GM23248 (cell line): ENCODE measurements around the gene SPTLC3. TPM values are rescaled to one million over a fixed set of nuclear protein-coding genes. Genes with fewer than 3 reads are reported as not detected.

Source experiments
- DNase-seq: peaks from one replicate; pipeline ENCODE4 v3.0.0-alpha.2; 2015
- H2AFZ ChIP-seq: fragments of 200-600 bp; sonication (generic); 2 replicates; pipeline ENCODE4 v1.6.1; 2016; ENCODE audit warnings: antibody characterized with exemption
- H3F3A ChIP-seq: fragments of 200-600 bp; sonication (generic); 2 replicates; pipeline ENCODE4 v1.6.1; 2016; ENCODE audit warnings: mild to moderate bottlenecking, antibody characterized with exemption, mixed run types; ENCODE audit not compliant: insufficient read depth
- H3K27ac ChIP-seq: fragments of 200-600 bp; sonication (generic); 2 replicates; pipeline ENCODE4 v1.5.1; 2016; ENCODE audit warnings: mild to moderate bottlenecking
- H3K27me3 ChIP-seq: fragments of 200-600 bp; sonication (generic); replicated peaks from 2 replicates; pipeline ENCODE4 v1.6.1; 2016; ENCODE audit warnings: mild to moderate bottlenecking; ENCODE audit not compliant: insufficient read depth
- H3K36me3 ChIP-seq: fragments of 200-600 bp; sonication (generic); 2 replicates; pipeline ENCODE4 v1.6.1; 2016; ENCODE audit warnings: low read depth, mild to moderate bottlenecking
- H3K4me1 ChIP-seq: fragments of 200-600 bp; sonication (generic); 2 replicates; pipeline ENCODE4 v1.6.1; 2016; ENCODE audit warnings: mild to moderate bottlenecking; ENCODE audit not compliant: insufficient read depth
- H3K4me2 ChIP-seq: fragments of 200-600 bp; sonication (generic); one replicate; pipeline ENCODE4 v1.6.1; 2016; ENCODE audit warnings: mild to moderate bottlenecking; ENCODE audit not compliant: unreplicated experiment
- H3K4me3 ChIP-seq: fragments of 200-600 bp; sonication (generic); 2 replicates; pipeline ENCODE4 v1.5.1; 2016; ENCODE audit warnings: mild to moderate bottlenecking
- H3K79me2 ChIP-seq: fragments of 200-600 bp; sonication (generic); 2 replicates; pipeline ENCODE4 v1.6.1; 2016; ENCODE audit warnings: mild to moderate bottlenecking; ENCODE audit not compliant: insufficient read depth
- H3K9ac ChIP-seq: fragments of 200-600 bp; sonication (generic); 2 replicates; pipeline ENCODE4 v1.6.1; 2016; ENCODE audit warnings: mild to moderate bottlenecking
- H3K9me2 ChIP-seq: fragments of 200-600 bp; sonication (generic); 2 replicates; pipeline ENCODE4 v1.6.1; 2016; ENCODE audit warnings: mixed run types, mild to moderate bottlenecking, moderate library complexity; ENCODE audit not compliant: insufficient read depth
- H3K9me3 ChIP-seq: fragments of 200-600 bp; sonication (generic); one replicate; pipeline ENCODE4 v1.6.1; 2017; ENCODE audit warnings: low read depth
- H4K20me1 ChIP-seq: fragments of 200-600 bp; sonication (generic); 2 replicates; pipeline ENCODE4 v1.6.0; 2016; ENCODE audit not compliant: insufficient read depth
- EZH2 ChIP-seq: fragments of 200-600 bp; sonication (generic); IDR thresholded peaks from 2 replicates; pipeline ENCODE4 v1.6.1; 2018; ENCODE audit warnings: antibody characterized with exemption, mild to moderate bottlenecking; ENCODE audit not compliant: insufficient read depth, poor library complexity, severe bottlenecking
- EZH2phosphoT487 ChIP-seq: fragments of 200-600 bp; sonication (generic); IDR thresholded peaks from 2 replicates; pipeline ENCODE4 v1.6.1; 2018; ENCODE audit warnings: antibody characterized with exemption, moderate library complexity, mild to moderate bottlenecking, low read depth; ENCODE audit not compliant: insufficient read depth
- WGBS, 2 experiments: methylation state at CpG; one replicate each; pipeline ENCODE4 v1.1.6; 2015 to 2017; ENCODE audit warnings: low lambda C conversion rate in 2 of 2, low coverage in 1 of 2; ENCODE audit errors: missing lambda C conversion rate in 2 of 2; 5-methylcytosine and 5-hydroxymethylcytosine counted together
- in situ Hi-C: fragments of 300-500 bp; cut with MboI; formaldehyde crosslinking; loops from 2 replicates; pipeline ENCODE4 v1.15.0; 2020
- polyA plus RNA-seq: library from polyadenylated mRNA; unstranded; fragments of >200 nt; fragmentation: Nextera tagmentation; extraction: Ambion mirVana; gene quantifications from 2 replicates; pipeline ENCODE4 v1.2.1, GENCODE V29; 2016
- total RNA-seq: library from RNA; depleted of rRNA; stranded (reverse); fragments of >200 nt; shearing (Covaris generic); gene quantifications from 2 replicates; pipeline ENCODE4 v1.2.3, GENCODE V29; 2014

Gene SPTLC3
- total and polyA plus RNA-seq, 2 experiments from 2014 or later, result 1.4 to 5.5 TPM

- Histone ChIP-seq H2AFZ (no peak overlapping the region), H3F3A (no peaks in the 10 kb centered on the region), H3K36me3 (no peaks in the 10 kb centered on the region), H3K79me2 (no peaks in the 10 kb centered on the region), H4K20me1 (no peaks in the 10 kb centered on the region), H3K4me2 (no peak overlapping the region), H3K9me2 (no peaks in the 10 kb centered on the region), H3K4me3 (no peak overlapping the region), H3K27ac (no peak overlapping the region), H3K27me3 (no peaks in the 10 kb centered on the region), H3K9me3 (no peaks in the 10 kb centered on the region), H3K9ac (no peak overlapping the region), H3K4me1 (no peaks in the 10 kb centered on the region)
- 68 to 82% methylated on average over 3 of the region's 3 CpGs for WGBS, 2 experiments
- in situ Hi-C loops, result no loop called here
- no peak for DNase-seq
- TF ChIP-seq EZH2, result no peak
- no peak for TF ChIP-seq EZH2phosphoT487
Measured at GRCh38 chr20:13130061-13130706, 121.4 kb downstream of the SPTLC3 start.

GRCh38 chr20:13130707-13131103 lies 121.9 kb downstream of the SPTLC3 start:
- Histone ChIP-seq H4K20me1 (no peaks in the 10 kb centered on the region), H3K9me2 (no peaks in the 10 kb centered on the region), H3K4me1 (no peaks in the 10 kb centered on the region), H3F3A (no peaks in the 10 kb centered on the region), H3K27me3 (no peaks in the 10 kb centered on the region), H3K27ac (no peak overlapping the region), H3K9me3 (no peaks in the 10 kb centered on the region), H3K4me3 (no peak overlapping the region), H2AFZ (no peak overlapping the region), H3K4me2 (no peak overlapping the region), H3K36me3 (no peaks in the 10 kb centered on the region), H3K79me2 (no peaks in the 10 kb centered on the region), H3K9ac (no peak overlapping the region)
- WGBS, 2 experiments, result 78 to 85% methylated on average over 3 of the region's 3 CpGs
- TF ChIP-seq EZH2phosphoT487, result no peak
- TF ChIP-seq EZH2, result no peak
- in situ Hi-C loops, result no loop called here
- no peak for DNase-seq

GRCh38 chr20:13131688-13132087 lies 122.9 kb downstream of the SPTLC3 start:
- in situ Hi-C loops, result no loop called here
- no peak overlapping the region for H3K4me3 ChIP-seq

GRCh38 chr20:13139459-13140150 lies 130.8 kb downstream of the SPTLC3 start:
- H3K9ac ChIP-seq, result no peak overlapping the region
- no peak overlapping the region for H3K27ac ChIP-seq
- H3K4me3 ChIP-seq, result no peak overlapping the region
- H3K36me3 ChIP-seq, result no peaks in the 10 kb centered on the region
- no peaks in the 10 kb centered on the region for H3F3A ChIP-seq
- 59 to 64% methylated on average over 4 of the region's 4 CpGs for WGBS, 2 experiments
- TF ChIP-seq EZH2phosphoT487 (no peak), EZH2 (no peak)
- in situ Hi-C loops, result no loop called here
- no peak overlapping the region for H2AFZ ChIP-seq
- H3K4me2 ChIP-seq, result no peak overlapping the region
- no peaks in the 10 kb centered on the region for H4K20me1 ChIP-seq
- 0 out of 2 replicates have a peak, but pooled peaks cover 4% of the 10 kb centered on the region for H3K27me3 ChIP-seq
- DNase-seq, result no peak
- H3K9me3 ChIP-seq, result no peaks in the 10 kb centered on the region
- 0 out of 2 replicates have a peak, but pooled peaks cover 7% of the 10 kb centered on the region for H3K9me2 ChIP-seq
- no peaks in the 10 kb centered on the region for H3K79me2 ChIP-seq
- H3K4me1 ChIP-seq, result peaks cover 9% of the 10 kb centered on the region

More at GRCh38 chr20:13131688-13132087, 122.9 kb downstream of the SPTLC3 start:
- Histone ChIP-seq H3K79me2 (no peaks in the 10 kb centered on the region), H3K9me2 (no peaks in the 10 kb centered on the region), H2AFZ (no peak overlapping the region), H4K20me1 (no peaks in the 10 kb centered on the region), H3K4me1 (no peaks in the 10 kb centered on the region), H3K9ac (no peak overlapping the region), H3K27me3 (0 out of 2 replicates have a peak, but pooled peaks cover under 1% of the 10 kb centered on the region), H3F3A (no peaks in the 10 kb centered on the region), H3K4me2 (no peak overlapping the region), H3K9me3 (no peaks in the 10 kb centered on the region), H3K36me3 (no peaks in the 10 kb centered on the region), H3K27ac (no peak overlapping the region)
- TF ChIP-seq EZH2phosphoT487, result no peak
- TF ChIP-seq EZH2, result no peak
- WGBS, 2 experiments, result 63 to 75% methylated on average over 3 of the region's 3 CpGs
- DNase-seq, result no peak
